Ectodermal cell (in vitro differentiated cells): ENCODE data around the gene MAP4K2.
"Not testable (repeated sequence)": the region's sequence is repeated elsewhere in the genome, so short reads cannot be mapped to it uniquely, and the experiment has no call there.

Source experiments
- H3K27ac ChIP-seq: 2 replicates; pipeline ENCODE4 v1.7.0; 2013; ENCODE audit warnings: mild to moderate bottlenecking, low read depth, low read length; ENCODE audit not compliant: insufficient read depth, poor library complexity, severe bottlenecking
- H3K27me3 ChIP-seq: 2 replicates; pipeline ENCODE4 v1.7.0; 2013; ENCODE audit warnings: mild to moderate bottlenecking, low read length; ENCODE audit not compliant: insufficient read depth, control insufficient read depth, poor library complexity, severe bottlenecking
- H3K36me3 ChIP-seq: one replicate; pipeline ENCODE4 v1.7.0; 2013; ENCODE audit warnings: low read length; ENCODE audit not compliant: control insufficient read depth, insufficient read depth
- H3K4me1 ChIP-seq: one replicate; pipeline ENCODE4 v1.7.0; 2013; ENCODE audit warnings: low read length; ENCODE audit not compliant: control insufficient read depth, insufficient read depth
- H3K4me3 ChIP-seq: 2 replicates; pipeline ENCODE4 v1.7.0; 2013; ENCODE audit warnings: low read depth, low read length, control low read depth; ENCODE audit not compliant: insufficient read depth
- H3K9me3 ChIP-seq: 2 replicates; pipeline ENCODE4 v1.7.0; 2013; ENCODE audit warnings: mild to moderate bottlenecking, low read length, moderate library complexity; ENCODE audit not compliant: control insufficient read depth
- WGBS, 2 experiments: methylation state at CpG; one replicate each; pipeline ENCODE4 v1.1.7; 2013; ENCODE audit warnings: missing lambda C conversion rate in 2 of 2; 5-methylcytosine and 5-hydroxymethylcytosine counted together

MAP4K2 gene

GRCh38 chr11:64829536-64830251, 26.7 kb upstream of the MAP4K2 start:
- 95 to 96% methylated on average over 43 of the region's 43 CpGs for WGBS, 2 experiments
- no peak overlapping the region for H3K4me3 ChIP-seq
- no peaks in the 10 kb centered on the region for H3K36me3 ChIP-seq
- H3K4me1 ChIP-seq: no peaks in the 10 kb centered on the region
- no peak overlapping the region for H3K27ac ChIP-seq
- no peaks in the 10 kb centered on the region for H3K27me3 ChIP-seq
- no peaks in the 10 kb centered on the region for H3K9me3 ChIP-seq

- WGBS, 2 experiments: 95% methylated on average over 22 of the region's 22 CpGs
- Histone ChIP-seq H3K36me3 (no peaks in the 10 kb centered on the region), H3K4me1 (no peaks in the 10 kb centered on the region), H3K4me3 (no peak overlapping the region), H3K9me3 (no peaks in the 10 kb centered on the region), H3K27ac (no peak overlapping the region), H3K27me3 (no peaks in the 10 kb centered on the region)
Observed at GRCh38 chr11:64827451-64827839, 24.4 kb upstream of the MAP4K2 start.

GRCh38 chr11:64826578-64827450, 23.8 kb upstream of the MAP4K2 start:
- Histone ChIP-seq H3K36me3 (no peaks in the 10 kb centered on the region), H3K27ac (no peak overlapping the region), H3K9me3 (no peaks in the 10 kb centered on the region), H3K27me3 (no peaks in the 10 kb centered on the region), H3K4me3 (no peak overlapping the region), H3K4me1 (no peaks in the 10 kb centered on the region)
- 94% methylated on average over 52 of the region's 52 CpGs for WGBS, 2 experiments

- WGBS, 2 experiments: 87% methylated on average over 7 of the region's 7 CpGs
- Histone ChIP-seq H3K4me1 (no peaks in the 10 kb centered on the region), H3K27ac (no peak overlapping the region), H3K27me3 (no peaks in the 10 kb centered on the region), H3K4me3 (no peak overlapping the region), H3K9me3 (no peaks in the 10 kb centered on the region), H3K36me3 (no peaks in the 10 kb centered on the region)
Observed at GRCh38 chr11:64826062-64826461, 23.0 kb upstream of the MAP4K2 start.

GRCh38 chr11:64823568-64824119, 20.6 kb upstream of the MAP4K2 start:
- Histone ChIP-seq H3K27me3 (no peaks in the 10 kb centered on the region), H3K36me3 (no peaks in the 10 kb centered on the region), H3K4me3 (no peak overlapping the region), H3K4me1 (no peaks in the 10 kb centered on the region), H3K27ac (no peak overlapping the region), H3K9me3 (no peaks in the 10 kb centered on the region)
- 84 to 85% methylated on average over 11 of the region's 11 CpGs for WGBS, 2 experiments

GRCh38 chr11:64817476-64817875, 14.5 kb upstream of the MAP4K2 start:
- H3K4me1 ChIP-seq: no peaks in the 10 kb centered on the region
- H3K36me3 ChIP-seq: no peaks in the 10 kb centered on the region
- no peak overlapping the region for H3K27ac ChIP-seq
- 94% methylated on average over 3 of the region's 3 CpGs for WGBS, 2 experiments
- H3K9me3 ChIP-seq: no peaks in the 10 kb centered on the region
- no peak overlapping the region for H3K4me3 ChIP-seq
- H3K27me3 ChIP-seq: no peaks in the 10 kb centered on the region

- H3K4me1 ChIP-seq, H3K9me3 ChIP-seq, H3K36me3 ChIP-seq, H3K27me3 ChIP-seq, H3K4me3 ChIP-seq, H3K27ac ChIP-seq: not testable (repeated sequence)
- 86 to 89% methylated on average over 5 of the region's 5 CpGs for WGBS, 2 experiments
Observed at GRCh38 chr11:64815433-64815832, 12.4 kb upstream of the MAP4K2 start.

- no peaks in the 10 kb centered on the region for H3K27me3 ChIP-seq
- WGBS, 2 experiments: 87 to 89% methylated on average over 7 of the region's 7 CpGs
- no peaks in the 10 kb centered on the region for H3K4me1 ChIP-seq
- no peaks in the 10 kb centered on the region for H3K9me3 ChIP-seq
- no peak overlapping the region for H3K27ac ChIP-seq
- no peaks in the 10 kb centered on the region for H3K36me3 ChIP-seq
- no peak overlapping the region for H3K4me3 ChIP-seq
Observed at GRCh38 chr11:64814712-64815187, 11.7 kb upstream of the MAP4K2 start.

GRCh38 chr11:64813826-64814225, 10.8 kb upstream of the MAP4K2 start:
- no peaks in the 10 kb centered on the region for H3K9me3 ChIP-seq
- no peaks in the 10 kb centered on the region for H3K27me3 ChIP-seq
- WGBS, 2 experiments: 91 to 94% methylated on average over 5 of the region's 5 CpGs
- no peak overlapping the region for H3K4me3 ChIP-seq
- no peak overlapping the region for H3K27ac ChIP-seq
- peaks cover 7% of the 10 kb centered on the region for H3K4me1 ChIP-seq
- H3K36me3 ChIP-seq: no peaks in the 10 kb centered on the region

- Histone ChIP-seq H3K9me3 (no peaks in the 10 kb centered on the region), H3K27me3 (no peaks in the 10 kb centered on the region), H3K36me3 (peaks cover 7% of the 10 kb centered on the region), H3K4me3 (peak overlapping the region; percentile 93), H3K27ac (no peak overlapping the region), H3K4me1 (peaks cover 7% of the 10 kb centered on the region)
- 51 to 54% methylated on average over 14 to 15 of the region's 17 CpGs for WGBS, 2 experiments
Observed at GRCh38 chr11:64810891-64811272, 7.9 kb upstream of the MAP4K2 start.
